GM18907 (cell line): ENCODE measurements around the gene UBE2Q2.
A peak's percentile ranks its signal among the peaks of the same experiment; 100 is the strongest.
"Not testable (repeated sequence)": the region's sequence is repeated elsewhere in the genome, so short reads cannot be mapped to it uniquely, and the experiment has no call there.

Experiments used
- ATAC-seq: cut with Tn5 transposase; IDR thresholded peaks from one replicate; pipeline ENCODE4 v1.9.1; 2021; ENCODE audit warnings: mild to moderate bottlenecking, moderate library complexity; ENCODE audit not compliant: unreplicated experiment

The UBE2Q2 gene

GRCh38 chr15:75842722-75843677 is at the start of gene UBE2Q2:
UBE2Q2 (plus strand) TSS chr15:75843447; CDS start chr15:75843667, 220 bp downstream.
- peak; percentile 55 for ATAC-seq

- no peak for ATAC-seq
Measured at GRCh38 chr15:75796321-75796720, 46.9 kb upstream of the UBE2Q2 start.

- ATAC-seq, result not testable (repeated sequence)
Measured at GRCh38 chr15:75797146-75797545, 46.1 kb upstream of the UBE2Q2 start.

DNA sequence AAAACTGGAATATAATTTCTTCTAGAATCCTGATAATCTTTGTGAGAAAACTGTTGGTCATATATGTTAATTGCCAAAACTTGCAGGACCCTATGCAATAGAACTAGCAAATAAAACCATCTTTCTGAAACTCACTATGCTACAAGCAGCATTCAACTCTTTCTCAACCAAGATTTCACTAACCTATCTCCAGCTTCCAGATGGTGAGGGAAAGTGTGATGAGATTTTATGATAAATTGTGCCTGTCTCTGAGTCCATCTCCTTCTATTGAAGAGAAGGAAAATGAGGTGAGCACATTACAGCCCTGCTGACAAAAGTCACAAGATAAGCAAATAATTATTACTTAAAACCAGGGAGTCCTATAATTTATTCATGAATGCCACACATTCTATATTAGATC is 44.1 kb upstream of the UBE2Q2 start:
- no peak for ATAC-seq

- ATAC-seq, result not testable (repeated sequence)
Measured at GRCh38 chr15:75800409-75800808, 42.8 kb upstream of the UBE2Q2 start.

GRCh38 chr15:75801859-75802593 is 41.2 kb upstream of the UBE2Q2 start:
- peak; percentile 84 for ATAC-seq

- not testable (repeated sequence) for ATAC-seq
Measured at GRCh38 chr15:75807486-75807885, 35.8 kb upstream of the UBE2Q2 start.

DNA sequence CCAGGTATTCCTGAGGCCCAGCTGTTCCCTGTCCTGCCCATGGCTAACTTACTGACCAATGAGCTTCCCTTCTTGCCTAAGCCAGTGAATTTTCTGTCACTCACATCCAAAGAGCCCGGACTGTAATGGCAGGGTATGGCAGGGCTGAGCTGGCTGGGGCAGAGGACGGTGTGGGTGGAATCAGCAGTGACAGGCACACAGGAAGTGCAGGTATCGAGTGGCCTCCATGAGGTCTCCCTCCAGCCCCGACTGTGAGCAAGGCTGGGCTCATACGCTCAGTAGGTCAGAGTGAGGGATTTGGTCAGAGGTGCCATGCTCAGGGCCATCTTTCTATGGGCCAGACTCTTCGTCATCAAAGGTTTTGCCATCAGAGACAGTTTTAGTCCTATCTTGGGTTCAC is 35.2 kb upstream of the UBE2Q2 start:
- ATAC-seq, result not testable (repeated sequence)

- no peak for ATAC-seq
Measured at GRCh38 chr15:75808563-75808962, 34.7 kb upstream of the UBE2Q2 start.

DNA sequence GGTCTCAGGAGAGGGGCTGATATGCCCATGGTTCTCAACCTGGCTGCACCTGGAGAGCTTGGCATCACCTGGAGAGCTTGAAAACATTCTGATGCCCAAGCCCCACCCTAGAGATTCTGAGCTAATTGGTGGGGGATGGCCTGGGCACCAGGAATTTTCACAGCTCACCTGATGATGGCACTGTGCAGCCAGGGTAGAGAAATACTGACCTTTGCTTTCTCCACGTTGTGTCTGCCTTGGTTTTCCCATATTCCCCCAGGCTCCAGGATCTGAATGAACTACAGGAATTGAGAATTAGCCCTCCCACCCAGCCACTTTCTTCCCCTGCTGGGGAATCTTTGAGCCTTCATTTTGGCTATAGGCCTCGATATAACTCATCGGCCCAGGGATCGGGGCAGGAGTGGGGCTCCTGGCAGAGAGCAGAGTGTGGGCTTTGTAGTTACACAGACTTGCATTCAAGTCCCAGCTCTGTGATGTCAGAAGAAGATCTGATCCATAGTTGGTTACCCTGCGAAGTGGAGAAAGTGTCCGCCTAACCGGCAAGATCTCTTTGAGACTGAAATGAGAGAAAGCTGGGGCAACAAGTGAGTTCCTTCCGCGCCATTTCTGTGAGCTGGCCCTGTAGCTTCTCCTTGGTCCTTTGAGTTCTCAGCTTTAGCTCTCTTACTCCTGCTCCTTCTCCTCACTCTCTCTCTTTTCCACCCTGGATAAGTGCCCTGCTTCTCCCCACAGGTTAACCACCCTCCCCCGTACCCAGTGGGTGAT is 33.1 kb upstream of the UBE2Q2 start:
- no peak for ATAC-seq

DNA sequence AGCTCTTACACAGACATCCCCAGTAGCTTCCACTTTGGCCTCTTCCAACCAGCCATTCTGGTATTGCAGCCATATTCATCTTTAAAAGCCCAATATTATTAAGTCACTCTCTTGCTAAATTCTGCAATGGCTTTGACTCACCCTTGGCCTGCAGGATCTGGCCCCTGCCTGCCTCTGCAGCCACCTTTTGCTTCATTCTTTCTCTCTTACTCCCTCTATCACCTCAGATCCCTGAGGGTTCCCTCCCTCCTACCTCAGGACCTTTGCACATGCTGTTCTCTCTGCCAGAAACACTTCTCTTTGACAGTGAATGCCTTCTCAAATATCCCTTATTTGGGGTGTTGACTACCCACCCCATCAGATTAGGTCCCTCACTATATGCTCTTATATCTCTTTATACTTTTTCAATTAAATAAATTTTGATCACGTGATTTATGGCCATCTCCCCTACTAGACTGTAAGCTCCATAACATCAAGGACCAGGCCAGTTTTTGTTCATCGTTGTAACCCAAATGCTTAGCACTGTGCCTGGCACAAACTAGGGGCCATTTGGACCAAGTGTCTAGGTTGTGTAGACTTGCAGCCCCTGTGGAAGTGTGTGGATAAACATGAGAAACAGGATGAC is 32.3 kb upstream of the UBE2Q2 start:
- no peak for ATAC-seq

- ATAC-seq, result no peak
Measured at GRCh38 chr15:75811626-75812025, 31.6 kb upstream of the UBE2Q2 start.

GRCh38 chr15:75814794-75815193 is 28.5 kb upstream of the UBE2Q2 start:
- no peak for ATAC-seq

DNA sequence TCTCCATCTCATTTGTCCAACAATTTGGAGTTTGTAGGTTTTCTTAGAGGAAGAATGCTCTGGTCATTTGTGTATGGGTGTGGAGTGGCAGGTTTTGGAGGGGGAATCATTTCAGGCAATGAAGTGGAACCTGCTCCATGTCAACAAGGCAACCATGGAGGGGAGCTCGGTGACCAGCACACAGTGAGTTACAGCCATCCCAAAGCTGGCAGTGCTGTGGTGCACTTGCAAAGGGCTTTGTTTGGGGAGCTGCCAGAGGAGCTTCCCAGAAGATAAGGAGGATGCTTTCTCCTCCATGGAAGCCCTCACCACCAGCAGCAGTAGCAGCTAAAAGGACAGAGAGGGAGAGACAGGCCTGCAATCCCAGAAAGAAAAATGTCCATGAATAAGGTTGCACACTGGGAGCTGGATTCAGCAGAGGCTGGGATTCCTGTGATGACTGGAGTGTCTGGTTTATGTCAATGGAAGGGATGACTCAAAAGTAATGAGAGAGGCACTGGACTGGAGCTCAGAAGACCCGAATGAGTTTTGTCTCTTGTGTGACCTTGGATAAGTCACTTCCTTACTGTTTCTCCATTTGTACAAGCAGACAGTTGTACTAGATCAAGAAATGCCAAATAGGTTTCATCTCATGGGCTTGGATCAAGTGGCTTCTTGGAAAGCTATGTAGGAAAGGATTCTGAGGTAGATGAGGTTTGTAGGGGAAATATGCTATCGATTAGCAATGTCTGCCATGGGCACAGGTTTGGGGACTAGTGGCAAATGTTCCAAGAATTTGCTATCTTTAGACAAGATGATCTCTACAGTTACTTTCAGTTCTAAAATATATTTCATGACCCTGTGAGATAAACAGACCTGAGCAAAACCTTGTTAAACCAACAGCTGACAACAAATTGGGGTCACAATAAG is 27.2 kb upstream of the UBE2Q2 start:
- ATAC-seq, result no peak

DNA sequence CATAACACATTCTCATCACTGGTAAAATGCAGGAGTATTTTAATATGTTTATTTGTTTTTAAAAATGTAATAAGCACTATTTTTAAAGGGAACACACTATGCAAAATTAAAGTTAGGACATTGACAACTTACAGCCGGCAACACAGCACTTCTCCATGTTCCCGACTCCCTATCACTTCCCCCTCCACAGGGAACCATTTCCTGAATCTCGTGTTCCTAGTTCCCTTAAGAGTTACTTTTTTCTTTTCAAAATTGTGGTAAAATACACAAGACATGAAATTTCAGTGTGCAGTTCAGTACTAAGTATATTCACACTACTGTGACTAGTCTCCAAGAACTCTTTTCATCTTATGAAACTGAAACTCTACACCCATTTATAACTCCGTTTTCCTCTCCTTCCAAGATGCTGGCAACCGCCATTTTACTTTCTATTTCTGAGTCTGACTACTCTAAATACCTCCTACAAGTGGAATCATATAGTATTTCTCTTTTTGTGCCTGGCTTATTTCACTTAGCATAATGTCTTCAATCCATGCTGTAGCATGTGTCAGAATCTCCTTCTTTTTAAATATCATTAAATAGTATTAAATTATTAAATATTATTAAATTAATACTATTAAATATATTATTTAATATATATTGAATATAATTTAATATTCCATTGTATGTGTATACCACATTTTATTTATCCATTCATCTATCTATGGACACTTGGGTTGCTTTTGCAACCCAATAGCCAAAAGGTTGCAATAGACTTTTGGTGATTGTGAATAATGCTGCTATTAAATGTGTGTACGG is 25.9 kb upstream of the UBE2Q2 start:
- no peak for ATAC-seq

- no peak for ATAC-seq
Measured at GRCh38 chr15:75820206-75820605, 23.0 kb upstream of the UBE2Q2 start.

- no peak for ATAC-seq
Measured at GRCh38 chr15:75821786-75822345, 21.4 kb upstream of the UBE2Q2 start.

GRCh38 chr15:75822685-75823278 is 20.5 kb upstream of the UBE2Q2 start:
- no peak for ATAC-seq
